Retina (tissue), 1 donor: ENCODE measurements around the gene PRDM16.

Experiments
- DNase-seq: peaks from one replicate; pipeline ENCODE4 v3.0.0-alpha.2; 2016

The PRDM16 gene

GRCh38 chr1:3170561-3171453 is 101.8 kb downstream of the PRDM16 start:
- peak; percentile 81 for DNase-seq

GRCh38 chr1:3171761-3172160 is 102.8 kb downstream of the PRDM16 start:
- no peak for DNase-seq

DNA sequence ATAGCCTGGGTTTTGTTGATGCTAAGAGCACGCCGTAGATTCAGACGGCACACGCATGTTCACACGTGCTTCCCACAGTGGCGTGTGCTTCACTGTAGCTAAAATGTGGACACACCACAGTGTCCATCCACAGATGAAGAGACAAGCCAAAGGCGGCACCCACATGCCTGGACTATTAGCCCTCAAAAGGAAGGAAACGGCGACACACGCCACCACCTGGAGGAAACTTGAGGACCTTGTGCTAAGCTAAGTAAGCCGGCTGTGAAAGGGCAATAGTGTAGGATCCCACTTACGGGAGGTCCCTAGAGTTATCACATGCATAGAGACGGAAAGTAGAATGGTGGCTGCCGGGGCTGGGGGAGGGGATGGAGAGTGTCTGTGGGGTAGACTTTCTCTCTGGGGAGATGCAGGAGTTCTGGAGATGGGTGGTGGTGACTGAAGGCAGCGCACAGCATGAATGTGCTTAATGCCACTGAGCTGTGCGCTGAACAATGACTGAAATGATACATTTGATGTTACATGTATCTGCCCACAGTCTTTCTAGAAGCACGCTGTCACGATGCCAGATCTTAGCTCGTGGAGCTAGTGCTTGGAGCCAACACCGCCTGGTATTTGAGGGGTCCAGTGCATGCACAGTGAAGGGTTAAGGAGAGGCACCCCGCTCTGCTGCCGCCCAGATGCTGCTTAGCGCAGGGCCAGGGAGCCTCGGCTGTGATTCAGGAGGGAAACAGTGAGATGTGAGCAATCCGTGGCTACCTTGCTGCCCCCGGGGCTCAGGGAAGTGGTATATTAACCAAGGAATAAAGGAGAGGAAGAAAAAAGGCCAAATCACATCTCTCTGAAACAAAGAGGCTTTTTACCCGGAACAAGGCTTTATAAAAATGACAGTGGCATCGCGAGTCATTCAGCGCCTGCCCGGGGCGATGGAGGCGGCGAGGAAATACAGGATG is 103.7 kb downstream of the PRDM16 start:
- DNase-seq: no peak

GRCh38 chr1:3173381-3173980 is 104.5 kb downstream of the PRDM16 start:
- DNase-seq: no peak

DNA sequence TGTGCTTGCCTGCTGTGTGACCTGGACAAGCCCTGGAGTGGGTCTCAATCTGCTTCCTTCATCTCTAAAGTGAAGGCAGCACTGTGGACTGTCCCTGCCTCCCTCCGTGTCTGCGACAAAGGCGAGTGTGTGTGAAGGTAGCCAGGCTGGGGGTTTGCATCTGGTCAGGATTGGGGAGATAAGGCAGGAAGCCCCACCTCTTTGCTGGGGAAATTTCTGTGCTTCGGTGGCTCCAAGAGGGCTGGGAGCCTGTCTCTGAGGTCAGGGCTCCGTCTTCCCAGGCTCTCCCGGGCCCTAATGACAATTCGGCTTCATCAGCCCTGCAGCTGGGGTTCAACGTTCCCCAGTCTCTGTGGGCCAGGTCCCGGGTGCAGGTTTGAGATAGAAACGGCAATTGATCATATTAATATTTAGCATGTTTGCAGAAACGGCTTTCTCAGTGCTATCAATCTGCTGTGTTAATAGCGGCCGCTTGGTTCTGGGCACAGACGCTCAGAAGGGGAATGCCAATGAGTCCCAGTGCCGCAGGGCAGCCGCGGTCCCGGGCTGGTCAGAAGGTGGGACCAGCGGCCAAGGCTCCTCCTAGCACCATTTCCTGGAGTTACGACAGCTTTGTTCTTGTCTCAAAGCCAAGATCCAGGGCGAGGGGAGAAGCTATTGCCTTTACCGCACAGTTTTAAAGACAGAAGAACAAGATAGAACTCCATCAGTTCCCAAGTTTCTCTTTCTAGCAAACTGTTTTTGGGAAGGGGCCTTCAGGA is 105.7 kb downstream of the PRDM16 start:
- DNase-seq: no peak

DNA sequence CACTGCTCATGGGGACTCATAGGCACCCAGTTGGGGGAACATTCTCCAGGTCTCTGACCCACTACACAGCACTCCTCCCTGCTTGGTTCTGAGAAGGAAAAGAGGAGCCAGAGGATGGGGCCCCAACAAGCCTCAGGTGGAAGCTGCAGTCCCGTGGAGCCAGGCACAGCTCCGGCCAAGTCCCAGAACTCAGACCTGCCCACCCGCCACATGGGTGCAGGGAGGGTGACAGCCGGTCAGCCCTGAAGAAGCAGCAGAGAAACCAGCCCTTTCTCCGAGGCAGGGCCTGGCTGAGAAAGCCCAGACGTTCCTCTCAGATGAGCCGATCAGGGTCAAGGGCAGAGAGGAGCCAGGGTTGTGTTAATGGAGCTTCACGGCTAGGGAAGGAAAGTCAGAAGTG is 106.5 kb downstream of the PRDM16 start:
- no peak for DNase-seq

- no peak for DNase-seq
These were observed 107.0 kb downstream of the PRDM16 start for GRCh38 chr1:3176028-3176427.

- no peak for DNase-seq
These were observed 107.8 kb downstream of the PRDM16 start for GRCh38 chr1:3176820-3177219.

DNA sequence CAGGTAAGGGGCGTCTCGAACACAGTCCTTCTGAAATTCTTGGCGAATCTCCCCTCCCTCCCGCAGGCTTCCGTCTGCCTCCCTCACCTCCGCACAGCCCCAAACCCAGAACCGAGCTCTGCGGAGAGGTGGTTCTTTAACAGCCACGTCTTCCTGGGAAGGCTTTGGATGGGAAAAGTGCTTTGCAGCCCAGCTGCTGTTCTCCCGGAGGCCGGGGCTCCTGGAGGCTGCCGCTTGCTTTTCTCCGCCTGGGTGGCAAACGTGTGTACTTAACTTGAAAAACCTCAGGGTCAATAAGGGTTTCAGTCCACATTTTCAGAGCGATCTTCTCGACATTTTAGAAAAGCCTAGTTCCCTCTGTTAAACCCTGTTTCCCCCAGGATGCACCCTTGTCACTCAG is 109.3 kb downstream of the PRDM16 start:
- no peak for DNase-seq

- DNase-seq: no peak
These were observed 110.5 kb downstream of the PRDM16 start for GRCh38 chr1:3179471-3179870.

DNA sequence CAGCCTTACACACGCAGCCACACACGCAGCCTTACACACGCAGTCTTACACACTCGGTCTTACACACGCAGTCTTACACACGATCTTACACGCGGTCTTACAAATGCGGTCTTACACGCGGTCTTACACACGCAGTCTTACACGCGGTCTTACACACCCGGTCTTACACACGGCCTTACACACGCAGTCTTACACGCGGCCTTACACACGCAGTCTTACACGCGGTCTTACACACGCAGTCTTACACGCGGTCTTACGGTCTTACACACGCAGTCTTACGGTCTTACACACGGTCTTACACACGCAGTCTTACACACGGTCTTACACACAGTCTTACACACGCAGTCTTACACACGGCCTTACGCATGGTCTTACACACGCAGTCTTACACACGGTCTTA is 111.9 kb downstream of the PRDM16 start:
- DNase-seq: no peak

GRCh38 chr1:3181956-3182355 is 113.0 kb downstream of the PRDM16 start:
- no peak for DNase-seq

DNA sequence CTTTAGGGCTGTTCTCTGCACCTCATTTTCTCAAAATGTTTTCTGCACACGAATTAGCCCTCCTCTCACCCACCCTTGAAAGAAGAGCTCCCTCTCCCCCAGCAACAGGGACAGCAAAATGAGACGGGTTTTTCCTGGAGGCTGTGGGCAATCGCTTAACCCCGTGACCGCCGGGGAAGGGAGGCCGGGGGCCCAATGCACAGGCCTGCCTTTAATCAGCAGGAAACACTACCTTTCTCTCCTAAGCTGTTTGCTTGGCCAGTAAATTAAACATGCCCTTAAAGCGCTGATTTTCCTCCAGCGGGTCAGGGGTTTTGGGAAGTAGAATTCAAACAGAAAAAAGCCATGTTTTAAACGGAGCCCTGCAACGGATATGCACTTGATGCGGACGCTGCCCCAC is 114.4 kb downstream of the PRDM16 start:
- DNase-seq: no peak

DNA sequence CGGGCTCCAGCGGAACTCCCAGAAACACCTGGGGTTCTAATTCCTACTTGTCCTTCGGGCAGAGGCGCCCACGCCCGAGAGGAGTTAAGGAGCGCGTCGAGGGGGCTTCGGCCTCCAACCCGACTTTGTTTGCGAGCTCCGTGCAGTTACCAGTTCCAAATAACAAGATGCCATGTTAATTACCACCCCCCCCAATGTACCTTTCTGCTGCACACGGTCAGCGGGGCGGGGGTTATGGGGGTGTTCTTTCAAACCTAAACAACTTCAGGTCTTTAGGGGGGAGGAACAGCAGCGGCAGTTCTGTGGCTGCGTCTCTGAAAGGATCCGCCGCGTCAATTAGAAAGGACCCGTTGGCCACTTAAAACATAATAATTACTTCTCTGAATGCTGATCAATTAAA is 114.8 kb downstream of the PRDM16 start:
- DNase-seq: no peak

DNA sequence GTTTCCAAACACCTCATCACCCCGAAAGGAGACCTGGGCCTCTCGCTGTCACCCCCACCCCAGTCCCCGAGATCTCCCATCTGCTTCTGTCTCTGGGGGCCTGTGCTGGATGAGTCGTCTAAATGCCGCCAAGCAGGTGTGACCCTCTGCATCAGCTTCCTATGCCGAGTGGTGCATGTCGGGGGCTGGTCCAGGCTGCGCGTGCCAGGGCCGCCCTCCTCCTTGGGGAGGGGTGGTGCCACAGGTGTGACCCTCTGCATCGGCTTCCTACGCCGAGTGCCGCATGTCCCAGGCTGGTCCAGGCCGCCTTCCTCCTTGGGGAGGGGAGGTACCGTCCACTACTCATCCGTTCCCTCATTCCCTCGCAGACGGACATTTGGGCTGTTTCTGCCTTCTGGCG is 115.7 kb downstream of the PRDM16 start:
- no peak for DNase-seq

DNA sequence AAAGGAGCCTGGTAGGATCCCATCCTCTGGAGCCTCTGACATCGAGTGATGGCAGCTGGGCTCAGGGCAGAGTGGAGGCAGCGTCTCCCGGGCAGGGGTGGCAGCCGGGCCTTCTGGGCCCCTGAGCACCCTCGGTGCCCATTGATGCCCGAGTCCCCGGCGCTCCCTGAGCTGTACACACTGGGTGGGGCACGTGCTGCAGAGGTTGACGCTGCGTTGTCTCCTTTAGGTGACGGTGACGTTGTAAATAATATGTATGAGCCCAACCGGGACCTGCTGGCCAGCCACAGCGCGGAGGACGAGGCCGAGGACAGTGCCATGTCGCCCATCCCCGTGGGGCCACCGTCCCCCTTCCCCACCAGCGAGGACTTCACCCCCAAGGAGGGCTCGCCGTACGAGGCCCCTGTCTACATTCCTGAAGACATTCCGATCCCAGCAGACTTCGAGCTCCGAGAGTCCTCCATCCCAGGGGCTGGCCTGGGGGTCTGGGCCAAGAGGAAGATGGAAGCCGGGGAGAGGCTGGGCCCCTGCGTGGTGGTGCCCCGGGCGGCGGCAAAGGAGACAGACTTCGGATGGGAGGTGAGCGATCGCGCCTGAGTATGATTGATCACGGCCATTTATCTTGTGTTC is 117.0 kb downstream of the PRDM16 start:
- DNase-seq: no peak

DNA sequence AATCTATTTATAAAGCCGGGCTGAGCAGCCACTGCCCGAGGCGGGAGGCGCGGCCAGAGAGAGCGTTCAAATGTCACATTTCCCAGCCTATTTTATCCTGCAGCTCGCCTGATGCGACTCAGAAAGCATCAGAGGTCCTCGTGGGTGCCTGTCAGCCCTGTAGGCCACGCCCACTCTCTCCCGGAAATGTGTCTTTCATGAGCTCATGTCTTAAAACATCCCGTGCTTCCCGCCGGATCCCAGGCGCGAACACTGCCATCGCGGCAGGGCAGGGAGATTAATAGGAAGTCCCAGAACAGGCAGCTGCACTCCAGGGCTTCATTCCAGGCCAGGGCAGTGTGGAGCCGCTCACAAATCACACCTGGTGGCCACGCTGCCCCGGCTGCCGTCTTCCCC is 117.5 kb downstream of the PRDM16 start:
- peak; percentile 62 for DNase-seq

DNA sequence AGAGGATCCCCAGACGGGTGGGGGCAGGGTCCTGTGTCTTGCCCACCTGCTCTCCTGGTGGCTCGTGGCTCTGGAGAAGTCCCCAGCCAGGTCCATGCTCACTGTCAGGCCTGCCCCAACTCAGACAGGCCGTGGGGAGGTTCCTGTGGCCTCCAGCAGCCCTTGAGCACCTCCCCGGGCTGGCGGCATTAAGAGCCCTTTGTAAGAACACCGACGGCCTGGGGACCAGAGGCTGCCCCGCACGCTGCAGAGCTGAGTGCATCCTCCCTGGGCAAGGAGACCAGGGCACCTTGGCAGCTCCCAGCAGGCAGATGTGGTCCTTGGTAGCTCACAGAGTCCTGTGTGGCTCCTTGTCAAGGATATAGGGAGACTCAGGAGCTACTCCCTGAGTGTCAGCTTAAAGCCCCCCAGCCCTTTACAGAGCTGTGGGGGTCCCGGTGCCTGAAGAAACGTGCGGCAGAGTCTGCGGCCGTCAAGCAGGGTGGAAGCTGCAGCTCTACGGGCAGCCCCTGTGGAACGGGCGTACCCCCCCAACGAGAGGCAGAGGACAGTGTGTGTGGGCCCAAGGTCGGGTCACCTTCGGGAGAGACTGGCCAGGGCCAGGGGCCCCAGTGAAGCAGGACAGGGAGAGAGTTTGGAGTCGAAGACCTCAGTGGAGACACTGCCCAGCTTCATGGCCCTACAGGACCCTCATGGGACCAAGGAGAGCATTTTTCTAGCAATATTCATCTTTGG is 118.6 kb downstream of the PRDM16 start:
- DNase-seq: no peak

GRCh38 chr1:3188150-3188971 is 119.4 kb downstream of the PRDM16 start:
- DNase-seq: no peak

- DNase-seq: no peak
These were observed 121.4 kb downstream of the PRDM16 start for GRCh38 chr1:3190256-3191041.
